Measurements from ENCODE around the gene LCN12.
A peak's percentile ranks its signal among the peaks of the same experiment; 100 is the strongest.

The LCN12 gene

GRCh38 chr9:136950656-136951276 is 1.3 kb upstream of the LCN12 start:
- Histone ChIP-seq H3K27me3 (ENCODE audit: low read length) (no peaks in the 10 kb centered on the region), H3K9me2 (replicated peaks; ENCODE audit: insufficient read depth, low read length) (no peaks in the 10 kb centered on the region), H3K9me3 (ENCODE audit: insufficient read depth, low read length) (no peaks in the 10 kb centered on the region), H3K36me3 (ENCODE audit: low read length) (no peaks in the 10 kb centered on the region), H3F3A (ENCODE audit: insufficient read depth) (no peaks in the 10 kb centered on the region), H3K27ac (ENCODE audit: low read depth, low read length) (no peak overlapping the region), H4K20me1 (ENCODE audit: low read depth, low read length) (no peaks in the 10 kb centered on the region), H3K4me3 (ENCODE audit: insufficient read depth, low read length, poor library complexity, severe bottlenecking) (peak overlapping the region; percentile 48), H3K4me2 (ENCODE audit: low read depth, low read length, poor library complexity, severe bottlenecking) (peak overlapping the region; percentile 59), H3K9ac (ENCODE audit: low read length) (peak overlapping the region; percentile 64), H2AFZ (ENCODE audit: low read depth, low read length, severe bottlenecking) (no peak overlapping the region), H3K79me2 (ENCODE audit: insufficient read depth, low read length) (no peaks in the 10 kb centered on the region)
- TF ChIP-seq, protein P1, sequence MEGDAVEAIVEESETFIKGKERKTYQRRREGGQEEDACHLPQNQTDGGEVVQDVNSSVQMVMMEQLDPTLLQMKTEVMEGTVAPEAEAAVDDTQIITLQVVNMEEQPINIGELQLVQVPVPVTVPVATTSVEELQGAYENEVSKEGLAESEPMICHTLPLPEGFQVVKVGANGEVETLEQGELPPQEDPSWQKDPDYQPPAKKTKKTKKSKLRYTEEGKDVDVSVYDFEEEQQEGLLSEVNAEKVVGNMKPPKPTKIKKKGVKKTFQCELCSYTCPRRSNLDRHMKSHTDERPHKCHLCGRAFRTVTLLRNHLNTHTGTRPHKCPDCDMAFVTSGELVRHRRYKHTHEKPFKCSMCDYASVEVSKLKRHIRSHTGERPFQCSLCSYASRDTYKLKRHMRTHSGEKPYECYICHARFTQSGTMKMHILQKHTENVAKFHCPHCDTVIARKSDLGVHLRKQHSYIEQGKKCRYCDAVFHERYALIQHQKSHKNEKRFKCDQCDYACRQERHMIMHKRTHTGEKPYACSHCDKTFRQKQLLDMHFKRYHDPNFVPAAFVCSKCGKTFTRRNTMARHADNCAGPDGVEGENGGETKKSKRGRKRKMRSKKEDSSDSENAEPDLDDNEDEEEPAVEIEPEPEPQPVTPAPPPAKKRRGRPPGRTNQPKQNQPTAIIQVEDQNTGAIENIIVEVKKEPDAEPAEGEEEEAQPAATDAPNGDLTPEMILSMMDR (IDR thresholded peaks at IDR 0.05; ENCODE audit: insufficient read depth, low read length, poor library complexity, severe bottlenecking) = no peak
- no peak for TF ChIP-seq EZH2phosphoT487 (conservative IDR thresholded peaks at IDR 0.05; ENCODE audit: low read length)

- Histone ChIP-seq H3K4me3 (ENCODE audit: insufficient read depth, low read length, poor library complexity, severe bottlenecking) (no peak overlapping the region), H3K9ac (ENCODE audit: low read length) (no peak overlapping the region), H4K20me1 (ENCODE audit: low read depth, low read length) (no peaks in the 10 kb centered on the region), H3F3A (ENCODE audit: insufficient read depth) (no peaks in the 10 kb centered on the region), H3K9me3 (ENCODE audit: insufficient read depth, low read length) (no peaks in the 10 kb centered on the region), H3K79me2 (ENCODE audit: insufficient read depth, low read length) (no peaks in the 10 kb centered on the region), H3K27me3 (ENCODE audit: low read length) (no peaks in the 10 kb centered on the region), H3K36me3 (ENCODE audit: low read length) (no peaks in the 10 kb centered on the region), H3K9me2 (replicated peaks; ENCODE audit: insufficient read depth, low read length) (no peaks in the 10 kb centered on the region), H2AFZ (ENCODE audit: low read depth, low read length, severe bottlenecking) (no peak overlapping the region), H3K27ac (ENCODE audit: low read depth, low read length) (no peak overlapping the region), H3K4me2 (ENCODE audit: low read depth, low read length, poor library complexity, severe bottlenecking) (no peak overlapping the region)
- TF ChIP-seq EZH2phosphoT487 (conservative IDR thresholded peaks at IDR 0.05; ENCODE audit: low read length) = no peak
Measured at GRCh38 chr9:136952321-136952850, 313 bp downstream of the LCN12 start.

DNA sequence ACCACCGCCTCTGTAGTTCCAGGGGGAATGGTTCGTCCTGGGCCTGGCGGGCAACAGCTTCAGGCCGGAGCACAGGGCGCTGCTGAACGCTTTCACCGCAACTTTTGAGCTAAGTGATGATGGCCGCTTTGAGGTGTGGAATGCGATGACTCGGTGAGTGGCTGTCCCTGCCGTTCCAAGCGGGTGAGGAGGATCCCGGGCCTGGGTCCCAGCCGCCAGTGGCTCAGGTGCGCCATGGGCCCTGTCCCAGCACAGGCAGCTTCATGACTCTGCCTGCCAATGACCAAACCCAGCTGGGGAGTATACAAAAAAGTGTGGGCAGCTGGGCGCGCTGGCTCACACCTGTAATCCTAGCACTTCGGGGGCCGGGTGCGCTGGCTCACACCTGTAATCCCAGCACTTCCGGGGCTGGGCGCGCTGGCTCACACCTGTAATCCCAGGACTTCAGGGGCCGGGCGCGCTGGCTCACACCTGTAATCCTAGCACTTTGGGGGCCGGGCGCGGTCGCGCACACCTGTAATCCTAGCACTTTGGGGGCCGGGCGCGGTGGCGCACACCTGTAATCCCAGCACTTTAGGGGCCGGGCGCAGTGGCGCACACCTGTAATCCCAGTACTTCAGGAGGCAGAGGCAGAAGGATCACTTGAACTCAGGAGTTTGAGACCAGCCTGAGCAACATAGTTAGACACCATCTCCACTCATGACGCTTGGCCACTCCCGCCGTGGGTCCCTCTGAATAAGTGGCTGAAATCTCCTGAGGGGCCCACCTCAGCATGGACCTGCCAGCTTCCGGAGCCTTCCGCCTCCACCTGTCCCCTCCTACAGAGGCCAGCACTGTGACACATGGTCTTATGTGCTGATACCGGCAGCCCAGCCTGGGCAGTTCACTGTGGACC is 1.1 kb downstream of the LCN12 start:
- no peak for TF ChIP-seq EZH2phosphoT487 (conservative IDR thresholded peaks at IDR 0.05; ENCODE audit: low read length)
- TF ChIP-seq, protein P1 (IDR thresholded peaks at IDR 0.05; ENCODE audit: insufficient read depth, low read length, poor library complexity, severe bottlenecking) = no peak
- Histone ChIP-seq H3K4me3 (ENCODE audit: insufficient read depth, low read length, poor library complexity, severe bottlenecking) (no peak overlapping the region), H3K36me3 (ENCODE audit: low read length) (no peaks in the 10 kb centered on the region)

More for the DNA sequence above, 1.1 kb downstream of the LCN12 start:
- no peak overlapping the region for H3K27ac ChIP-seq (ENCODE audit: low read depth, low read length)
- no peak overlapping the region for H3K4me2 ChIP-seq (ENCODE audit: low read depth, low read length, poor library complexity, severe bottlenecking)
- H3F3A ChIP-seq (ENCODE audit: insufficient read depth) = no peaks in the 10 kb centered on the region
- H4K20me1 ChIP-seq (ENCODE audit: low read depth, low read length) = no peaks in the 10 kb centered on the region
- no peaks in the 10 kb centered on the region for H3K9me2 ChIP-seq (replicated peaks; ENCODE audit: insufficient read depth, low read length)
- H3K9ac ChIP-seq (ENCODE audit: low read length) = no peak overlapping the region
- H2AFZ ChIP-seq (ENCODE audit: low read depth, low read length, severe bottlenecking) = no peak overlapping the region
- H3K27me3 ChIP-seq (ENCODE audit: low read length) = no peaks in the 10 kb centered on the region
- H3K79me2 ChIP-seq (ENCODE audit: insufficient read depth, low read length) = no peaks in the 10 kb centered on the region
- H3K9me3 ChIP-seq (ENCODE audit: insufficient read depth, low read length) = no peaks in the 10 kb centered on the region

All from SU-DHL-6 (cell line).